Cardiac ventricle fibroblast (primary cell): ENCODE results near the gene SPRTN. TPM values are rescaled to one million over a fixed set of nuclear protein-coding genes. Genes with fewer than 3 reads are reported as not detected.

ENCODE experiments used
- total RNA-seq: library from RNA; depleted of rRNA; stranded (reverse); fragments of >200 nt; gene quantifications from 2 replicates; pipeline ENCODE4 v1.2.3, GENCODE V29; 2015

The SPRTN gene
- 7.6 and 18.3 TPM in 2 replicates for total RNA-seq

DNA sequence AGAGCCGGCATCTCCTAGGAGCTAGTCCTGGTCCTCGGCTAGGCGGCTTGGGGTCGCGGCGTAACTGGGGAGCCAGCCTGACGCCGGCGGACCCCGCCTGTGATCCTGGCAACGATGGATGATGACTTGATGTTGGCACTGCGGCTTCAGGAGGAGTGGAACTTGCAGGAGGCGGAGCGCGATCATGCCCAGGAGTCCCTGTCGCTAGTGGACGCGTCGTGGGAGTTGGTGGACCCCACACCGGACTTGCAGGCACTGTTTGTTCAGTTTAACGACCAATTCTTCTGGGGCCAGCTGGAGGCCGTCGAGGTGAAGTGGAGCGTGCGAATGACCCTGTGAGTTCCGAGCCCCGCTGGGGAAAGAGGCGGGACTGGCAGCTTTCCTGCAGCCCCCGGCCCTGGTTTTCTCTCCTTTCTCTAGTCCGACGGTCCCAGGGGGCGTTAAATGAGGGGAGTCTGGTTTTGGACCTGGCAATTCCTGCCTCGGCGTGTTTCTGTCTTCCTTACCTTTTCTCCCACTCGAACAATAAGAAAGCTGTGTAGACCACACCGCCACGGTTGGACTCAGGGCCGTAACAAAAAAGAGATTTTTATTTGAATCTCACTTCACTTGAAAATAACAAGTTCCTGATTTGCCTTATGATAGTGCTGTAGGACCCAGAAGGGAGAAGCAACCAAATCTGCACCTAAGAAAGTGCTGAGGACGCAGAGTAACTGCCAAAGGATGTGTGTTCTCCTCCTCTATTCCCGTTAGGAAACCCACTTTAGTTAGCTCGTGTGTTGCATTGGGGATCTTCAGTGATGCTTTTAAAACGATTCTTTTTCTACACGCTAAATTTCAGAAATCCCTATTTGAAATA, at the start of gene SPRTN:
Gene SPRTN, plus strand, starts transcription at position 24 of the 859 bp plus-strand sequence. Its CDS starts 91 bp downstream, at position 115.

DNA sequence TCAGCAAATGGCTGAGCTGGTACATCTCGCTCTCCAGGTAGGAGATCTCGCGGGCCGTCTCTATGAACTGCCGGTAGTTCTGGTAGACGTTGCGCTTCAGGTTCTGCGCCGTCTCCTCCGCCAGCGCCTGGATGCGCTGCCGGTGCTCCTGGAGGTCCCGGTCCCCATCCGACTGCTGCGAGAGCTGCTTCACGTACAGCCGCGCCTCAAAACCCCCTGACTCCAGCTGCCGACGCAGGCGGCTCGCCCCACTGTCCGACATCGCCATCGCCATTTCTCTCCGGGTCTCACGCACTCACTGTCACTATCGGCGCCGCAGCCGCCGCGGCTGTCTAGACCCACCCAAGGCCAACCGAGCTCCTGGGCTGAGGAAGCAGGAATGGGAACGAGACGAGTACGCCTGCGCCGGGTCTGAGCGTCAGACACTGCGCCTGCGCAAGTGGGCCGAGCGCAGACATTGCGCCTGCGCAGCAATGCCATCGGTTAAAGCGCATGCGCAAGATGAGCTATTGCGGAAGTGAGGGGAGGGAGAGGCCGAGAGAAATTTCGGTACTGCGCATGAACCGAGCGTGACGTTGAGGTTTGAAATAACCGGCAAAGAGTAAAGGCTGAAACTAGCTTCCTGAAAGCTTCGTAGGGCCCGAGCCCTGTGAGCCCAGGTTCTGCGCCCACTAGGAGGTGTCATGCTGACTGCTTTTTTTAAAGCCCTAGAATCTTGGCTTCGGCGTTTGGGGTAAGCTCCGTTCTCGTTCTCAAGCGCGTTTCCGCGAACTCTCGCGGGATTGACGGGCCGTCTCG, 422 bp upstream of the SPRTN start, which contains the start of gene EXOC8:
Gene EXOC8, minus strand, starts transcription at position 381 of the 798 bp plus-strand sequence. Its CDS starts 107 bp downstream, at position 274.

Other genes with a start within 250 kb of the SPRTN start
- 0.06 and 0.15 TPM in 2 replicates for gene TRIM67, start 176.2 kb upstream of the SPRTN start, total RNA-seq
- gene GNPAT, start 97.1 kb upstream of the SPRTN start, total RNA-seq, result 21.4 and 26.7 TPM in 2 replicates
- gene EXOC8, start 441 bp upstream of the SPRTN start, total RNA-seq, result 11.8 and 12.5 TPM in 2 replicates
- gene EGLN1, start 84.0 kb downstream of the SPRTN start, total RNA-seq, result 35.1 and 35.6 TPM in 2 replicates
- gene TSNAX, start 190.4 kb downstream of the SPRTN start, total RNA-seq, result 16.0 and 17.6 TPM in 2 replicates